Ecto neural progenitor cell (in vitro differentiated cells): ENCODE results near the gene TM4SF20.
"Not testable (repeated sequence)": the region's sequence is repeated elsewhere in the genome, so short reads cannot be mapped to it uniquely, and the experiment has no call there.

Experiments used
- DNase-seq: peaks from one replicate; pipeline ENCODE4 v3.0.0-alpha.2; 2018; ENCODE audit warnings: low spot score

TM4SF20 gene

DNA sequence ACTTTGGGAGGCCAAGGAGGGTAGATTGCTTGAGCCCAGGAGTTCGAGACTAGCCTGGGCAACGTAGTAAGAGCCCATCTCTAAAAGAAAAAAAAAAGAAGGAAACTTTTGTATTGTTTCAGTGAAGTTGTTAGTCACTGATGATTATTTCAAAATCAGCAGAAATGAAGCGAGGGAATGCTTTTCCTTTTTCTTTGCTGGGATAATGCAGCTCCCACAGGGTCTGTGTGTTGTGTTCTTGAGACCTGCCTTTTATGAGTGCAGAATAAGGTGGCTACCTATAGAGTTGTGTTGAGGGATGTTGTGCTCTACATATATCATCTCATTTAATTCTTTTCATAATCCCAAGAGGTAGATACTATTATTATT, 11.7 kb downstream of the TM4SF20 start:
- DNase-seq = no peak

GRCh38 chr2:227366769-227367426, 12.2 kb downstream of the TM4SF20 start:
- no peak for DNase-seq

DNA sequence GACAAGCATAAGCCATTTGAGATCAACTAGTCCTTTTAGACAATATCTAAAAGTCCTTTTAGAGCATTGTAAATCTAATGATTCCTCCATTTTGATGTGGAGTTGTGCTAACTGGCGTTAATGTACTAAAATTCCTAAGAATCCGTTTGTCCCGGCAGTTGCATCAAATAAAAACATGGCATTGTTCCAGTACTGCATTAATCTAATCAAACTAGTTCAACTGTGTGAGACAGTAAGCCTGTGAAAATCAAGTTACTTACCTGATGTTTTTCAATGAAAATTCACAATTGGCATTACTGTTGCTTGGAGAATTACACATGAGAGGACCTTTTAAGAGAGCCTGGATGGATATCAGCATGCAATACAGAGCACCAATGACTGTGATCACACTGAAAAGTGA, 13.3 kb downstream of the TM4SF20 start:
- DNase-seq = no peak

DNA sequence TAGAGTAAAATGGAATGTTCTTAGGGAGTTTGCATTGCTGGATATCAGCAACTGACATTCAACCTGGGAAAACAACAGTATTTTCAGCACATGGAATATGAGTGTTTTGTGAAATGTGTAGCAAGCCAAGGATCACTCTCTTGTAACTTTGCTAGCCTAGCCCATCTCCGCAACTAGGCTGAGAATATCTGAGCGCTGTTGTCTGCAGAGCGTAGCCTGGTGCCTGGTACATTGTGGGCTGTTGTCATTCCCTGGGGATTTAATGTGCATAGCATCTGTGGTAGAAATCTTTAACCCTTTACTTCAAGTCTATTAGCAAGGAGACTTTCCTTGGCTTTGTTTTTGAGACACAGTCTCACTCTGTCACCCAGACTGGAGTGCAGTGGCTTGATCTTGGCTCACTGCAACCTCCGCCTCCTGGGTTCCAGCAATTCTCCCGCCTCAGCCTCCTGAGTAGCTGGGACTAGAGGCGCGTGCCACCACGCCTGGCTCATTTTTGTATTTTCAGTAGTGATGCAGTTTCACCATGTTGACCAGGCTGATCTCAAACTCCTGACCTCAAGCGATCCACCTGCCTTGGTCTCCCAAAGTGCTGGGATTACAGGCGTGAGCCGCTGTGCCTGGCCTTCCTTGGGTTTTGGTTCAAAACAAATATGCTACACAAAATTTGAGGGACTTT, 14.4 kb downstream of the TM4SF20 start:
- not testable (repeated sequence) for DNase-seq

DNA sequence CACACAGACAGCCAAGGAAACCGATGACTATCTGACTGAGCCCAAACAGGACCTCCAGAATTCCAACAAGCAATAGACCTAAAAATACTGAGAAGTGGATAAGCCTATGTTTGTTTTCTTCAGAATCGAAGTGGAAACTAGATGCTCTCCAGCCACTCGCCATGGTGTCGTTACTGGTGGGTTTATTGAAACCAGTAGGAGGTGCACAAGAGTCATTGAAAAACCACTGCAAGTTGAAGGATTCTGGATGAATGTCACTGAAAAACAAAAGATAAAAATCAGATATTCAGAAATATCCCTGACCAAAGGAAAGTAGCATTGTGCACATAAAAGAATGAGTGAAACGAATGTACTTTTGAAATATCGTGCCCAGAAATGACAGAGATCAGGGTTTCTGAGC, 15.3 kb downstream of the TM4SF20 start:
- no peak for DNase-seq

GRCh38 chr2:227360351-227360750, 18.8 kb downstream of the TM4SF20 start:
- no peak for DNase-seq

- no peak for DNase-seq
Measured at GRCh38 chr2:227351639-227352038, 27.5 kb downstream of the TM4SF20 start.

DNA sequence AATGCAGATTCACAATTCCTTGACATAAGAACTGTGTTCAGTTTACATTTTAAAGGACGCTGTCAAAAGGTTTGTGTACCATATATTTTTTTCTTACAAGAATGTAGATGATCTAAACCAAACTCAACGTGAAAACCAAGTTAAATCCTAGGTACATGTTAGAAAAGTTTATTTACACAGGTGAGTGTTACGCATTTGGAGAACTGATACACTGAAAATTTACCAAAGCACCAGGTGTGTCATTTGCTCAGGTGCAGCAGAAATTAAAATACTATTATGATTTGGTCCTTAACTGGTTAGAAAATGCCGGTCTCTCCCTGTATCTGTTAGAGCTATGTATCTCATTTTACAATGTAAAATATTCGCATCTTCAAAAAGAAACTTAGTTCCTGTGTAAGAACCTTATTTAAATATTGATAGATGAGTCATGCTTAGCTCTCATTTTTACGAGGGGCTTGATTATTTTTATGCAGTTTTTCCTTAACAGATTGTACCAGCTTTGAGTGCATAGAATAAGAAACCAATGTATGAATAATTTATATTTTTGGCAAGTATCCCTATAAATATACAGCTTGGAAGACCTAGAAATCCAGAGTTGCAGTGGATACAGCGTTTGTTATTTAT, 29.0 kb downstream of the TM4SF20 start:
- no peak for DNase-seq

DNA sequence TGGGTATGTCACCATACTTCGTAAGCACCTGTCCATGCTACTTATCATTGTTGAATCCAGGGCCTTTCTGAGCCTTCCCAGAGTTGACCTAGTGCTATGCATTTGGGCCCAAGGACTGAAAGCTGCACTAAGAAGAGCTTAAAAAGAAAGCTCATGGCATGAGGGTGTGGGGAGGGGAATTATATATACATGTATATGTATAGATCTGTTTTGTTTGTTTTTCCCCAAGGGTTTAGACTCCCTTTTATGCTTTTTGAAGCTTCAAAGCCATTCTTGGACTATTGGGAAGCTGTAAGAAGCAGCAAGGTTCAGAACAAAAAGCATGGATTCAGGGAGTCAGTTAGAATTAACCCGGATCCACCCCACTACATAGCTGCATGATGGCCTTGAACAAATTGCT, 30.8 kb downstream of the TM4SF20 start:
- no peak for DNase-seq

DNA sequence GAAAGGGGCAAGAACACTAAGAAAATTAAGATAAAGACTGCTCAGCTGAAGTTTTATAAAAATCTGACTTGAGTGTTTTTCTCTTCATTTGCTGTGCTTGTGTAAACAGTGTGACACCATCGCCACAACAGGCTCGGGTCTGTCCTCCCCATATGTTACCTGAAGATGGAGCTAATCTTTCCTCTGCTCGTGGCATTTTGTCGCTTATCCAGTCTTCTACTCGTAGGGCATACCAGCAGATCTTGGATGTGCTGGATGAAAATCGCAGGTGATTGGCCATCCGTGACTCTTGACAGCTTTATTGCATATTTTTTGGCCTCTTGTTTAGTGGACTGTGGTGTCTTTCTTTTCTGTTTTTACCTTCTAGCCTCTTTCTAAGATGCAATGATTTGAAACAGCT, 32.0 kb downstream of the TM4SF20 start:
- DNase-seq = no peak

DNA sequence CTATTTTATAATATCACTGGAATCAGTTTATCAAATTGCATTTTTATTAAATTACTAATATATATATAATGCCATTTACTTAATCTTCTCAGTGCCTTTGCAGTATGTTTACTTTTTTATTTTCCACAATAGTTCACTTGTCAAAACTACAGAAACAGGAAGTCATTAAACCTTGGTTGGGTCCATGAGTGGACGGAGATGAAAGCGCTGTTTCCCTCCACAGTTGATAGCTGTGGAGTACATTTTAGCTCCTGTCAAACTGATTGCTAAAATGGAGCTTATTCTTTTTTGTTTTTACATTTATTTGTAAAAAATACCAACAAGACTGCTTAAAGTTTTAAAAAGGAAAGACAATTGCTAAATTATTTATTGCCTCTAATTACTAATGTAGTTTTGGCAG, 34.9 kb downstream of the TM4SF20 start:
- DNase-seq = no peak

DNA sequence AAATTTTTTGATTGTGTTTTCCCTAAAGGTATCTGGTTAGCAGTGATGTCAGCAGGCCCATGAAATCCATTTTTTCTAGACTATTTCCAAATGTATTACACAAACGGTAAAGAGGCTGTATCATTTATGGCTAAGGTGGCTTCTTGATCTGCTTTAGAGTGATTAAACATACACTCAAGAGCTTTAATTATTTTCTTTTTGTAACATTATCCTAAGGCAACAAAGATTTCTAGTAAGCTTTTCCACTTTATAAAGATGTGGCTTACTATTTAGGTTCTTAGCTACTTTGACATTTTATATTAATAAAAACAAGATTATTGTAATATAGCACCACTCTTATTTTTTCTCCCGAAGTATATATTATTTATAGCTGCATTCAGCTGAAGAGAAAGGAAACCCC, 37.6 kb downstream of the TM4SF20 start:
- DNase-seq = no peak

DNA sequence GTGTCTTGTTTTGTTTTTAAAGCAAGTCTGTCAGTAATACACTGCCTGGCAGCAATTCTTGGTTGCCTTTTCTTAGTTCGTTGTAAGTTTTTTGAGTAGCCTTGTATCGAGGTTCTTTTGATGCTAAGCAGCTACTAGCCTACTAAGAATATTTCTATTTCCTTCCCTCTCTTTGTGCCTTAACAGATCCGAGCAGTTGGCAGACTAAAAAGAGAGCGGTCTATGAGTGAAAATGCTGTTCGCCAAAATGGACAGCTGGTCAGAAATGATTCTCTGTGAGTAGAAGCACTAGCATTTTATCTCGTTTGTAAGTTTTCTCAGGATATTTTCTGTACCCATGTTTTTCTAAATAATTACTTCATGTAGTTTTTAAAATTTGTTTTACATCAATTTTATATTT, 39.0 kb downstream of the TM4SF20 start:
- no peak for DNase-seq

DNA sequence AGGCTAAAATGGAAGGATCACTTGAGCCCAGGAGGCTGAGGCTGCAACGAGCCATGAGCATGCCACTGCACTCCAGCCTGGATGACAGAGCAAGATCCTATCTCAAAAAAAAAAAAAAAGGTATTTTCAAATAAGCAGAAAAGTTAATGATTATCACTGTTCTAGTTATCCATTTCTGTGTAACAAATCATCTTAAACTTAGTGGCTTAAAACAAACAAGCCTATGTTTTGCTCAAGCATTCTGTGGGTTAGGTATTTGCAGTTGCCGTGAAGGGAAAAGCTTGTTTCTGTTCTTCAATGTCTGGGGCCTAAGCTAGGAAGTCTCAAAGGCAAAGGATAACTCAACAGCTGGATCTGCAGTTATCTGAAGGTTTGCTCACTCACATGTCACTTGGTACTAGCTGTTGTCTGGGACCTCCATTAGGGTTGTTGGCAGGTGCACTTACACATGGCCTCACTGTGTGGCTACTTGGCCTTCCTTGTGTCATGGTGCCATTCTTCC, 40.0 kb downstream of the TM4SF20 start:
- no peak for DNase-seq

DNA sequence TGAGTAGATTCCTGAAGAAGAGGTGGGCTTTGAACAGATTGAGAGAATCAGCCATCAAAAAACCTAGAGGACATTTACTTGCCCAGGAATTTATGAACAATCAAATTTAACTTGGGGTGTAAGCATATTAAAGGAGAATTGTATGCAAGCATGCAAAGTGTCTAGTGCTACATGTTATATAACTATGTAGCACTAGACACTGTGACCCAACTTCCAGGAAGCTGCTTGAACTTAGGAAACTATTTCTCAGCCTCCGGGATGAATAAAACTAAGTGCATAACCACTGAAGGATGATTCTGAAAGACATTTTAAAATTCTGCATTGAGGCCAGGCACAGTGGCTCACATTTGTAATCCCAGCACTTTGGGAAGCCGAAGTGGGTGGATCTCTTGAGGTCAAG, 41.7 kb downstream of the TM4SF20 start:
- DNase-seq = no peak

- DNase-seq = no peak
Measured at GRCh38 chr2:227335713-227336112, 43.4 kb downstream of the TM4SF20 start.

GRCh38 chr2:227326783-227327182, 52.3 kb downstream of the TM4SF20 start:
- DNase-seq = no peak

DNA sequence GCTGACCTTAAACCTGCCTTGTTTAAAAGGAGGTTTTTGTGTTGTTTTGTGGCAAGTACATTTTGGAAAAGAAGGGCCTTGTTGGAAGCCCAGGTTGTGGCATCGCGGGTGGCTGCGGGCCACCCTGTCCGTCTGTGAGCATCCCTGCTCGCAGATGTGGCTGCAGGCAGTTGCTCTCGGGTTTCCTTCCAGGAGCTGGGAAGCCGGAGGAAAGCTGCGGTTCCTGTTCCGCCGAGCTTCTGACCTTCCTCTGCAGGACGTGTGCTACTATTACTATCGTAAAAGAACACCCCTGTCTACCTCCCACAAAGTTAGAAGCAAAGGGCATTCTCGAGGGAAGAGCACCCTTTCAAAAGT, 53.3 kb downstream of the TM4SF20 start:
- no peak for DNase-seq

GRCh38 chr2:227324995-227325838, 53.9 kb downstream of the TM4SF20 start, which contains the start of gene MFF:
Gene MFF, plus strand, starts transcription at chr2:227325251. Its CDS starts 5,415 bp downstream, at chr2:227330666.
- peak; percentile 94 for DNase-seq

DNA sequence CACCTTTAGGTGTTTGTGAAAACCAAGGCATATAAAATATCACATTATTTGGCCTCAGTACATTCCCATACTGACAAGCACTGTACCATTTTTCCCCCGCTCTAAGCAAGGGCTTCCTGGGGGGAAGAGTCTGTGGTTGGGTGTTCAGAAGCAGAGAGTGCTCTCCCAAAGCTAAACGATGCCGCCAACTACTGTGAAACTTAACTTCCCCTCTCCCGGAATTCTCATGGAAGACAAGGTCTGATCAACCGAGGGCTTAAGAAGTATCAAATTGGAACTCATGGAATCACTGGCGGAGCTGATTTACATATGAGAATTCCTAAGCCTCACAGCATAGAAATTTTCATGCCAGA, 54.5 kb downstream of the TM4SF20 start:
- DNase-seq = peak; percentile 49

- DNase-seq = no peak
Measured at GRCh38 chr2:227323818-227324217, 55.3 kb downstream of the TM4SF20 start.

DNA sequence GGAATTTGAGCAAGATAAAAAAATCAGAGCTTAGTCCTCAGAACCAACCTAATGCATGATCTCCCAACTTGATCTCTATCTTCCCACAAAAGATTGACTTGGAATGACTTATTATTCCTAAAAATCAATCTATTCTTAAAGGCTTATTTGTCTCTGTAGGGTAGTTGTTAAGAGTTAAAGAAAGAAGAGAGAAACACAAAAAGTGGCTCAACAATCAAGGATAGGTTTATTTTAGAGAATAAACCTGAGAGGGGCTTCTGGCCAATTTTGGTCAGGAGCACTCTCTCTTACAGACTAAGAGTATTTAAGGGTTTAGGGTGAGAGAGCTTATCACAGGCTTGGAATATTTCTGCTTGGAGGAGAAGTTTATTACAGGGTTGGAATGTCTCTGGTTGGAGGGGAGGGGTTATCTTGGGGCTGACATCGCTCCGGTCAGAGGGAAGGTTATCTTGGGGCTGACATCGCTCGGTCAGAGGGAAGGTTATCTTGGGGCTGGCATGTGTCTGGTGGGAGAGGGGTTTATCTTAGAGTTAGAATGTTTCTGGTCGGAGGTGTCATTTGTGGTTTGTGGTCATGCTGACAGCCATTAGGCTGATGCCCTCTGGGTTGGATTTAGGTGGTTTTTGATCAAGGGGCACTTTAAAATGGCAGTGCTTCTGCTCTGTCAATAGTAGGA, 56.4 kb downstream of the TM4SF20 start:
- DNase-seq = no peak
